Breast epithelium (tissue), 4 donors: Measurements from ENCODE around the gene PFN3. TPM values are rescaled to one million over a fixed set of nuclear protein-coding genes. Genes with fewer than 3 reads are reported as not detected.
A peak's percentile ranks its signal among the peaks of the same experiment; 100 is the strongest.

Experiments used
- DNase-seq, 2 donors: peaks; one replicate each; pipeline ENCODE4 v3.0.0-alpha.2; 2019; ENCODE audit warnings: low spot score in 2 of 2
- H3K27ac ChIP-seq, 2 donors: fragments of 200-600 bp; sonication (generic) in 1 of 2; one replicate each; pipeline ENCODE4 v1.5.1; 2016 to 2019; ENCODE audit warnings: mild to moderate bottlenecking in 1 of 2
- H3K27me3 ChIP-seq, 2 donors: fragments of 200-600 bp; sonication (generic) in 1 of 2; one replicate each; pipeline versions ENCODE4 v1.5.1 to v1.6.0; 2017 to 2019; ENCODE audit warnings: control low read depth in 1 of 2, mild to moderate bottlenecking in 1 of 2
- H3K36me3 ChIP-seq: fragments of 200-600 bp; one replicate; pipeline ENCODE4 v1.5.1; 2019
- H3K4me1 ChIP-seq, 2 donors: fragments of 200-600 bp; sonication (generic); one replicate each; pipeline ENCODE4 v1.5.1; 2016 to 2019; ENCODE audit warnings: control low read depth in 1 of 2
- H3K4me3 ChIP-seq, 3 donors: fragments of 200-600 bp; sonication (generic); 1 replicate in 2 of 3; 2 replicates in 1 of 3; pipeline ENCODE4 v1.5.1; 2016 to 2019; ENCODE audit warnings: mild to moderate bottlenecking in 3 of 3, moderate library complexity in 2 of 3
- H3K9me3 ChIP-seq, 2 donors: fragments of 200-600 bp; sonication (generic) in 1 of 2; one replicate each; pipeline ENCODE4 v1.5.1; 2016 to 2019; ENCODE audit warnings: control low read depth in 1 of 2
- POLR2A ChIP-seq: fragments of 450-650 bp; IDR thresholded peaks from one replicate; pipeline ENCODE4 v1.6.1; 2016; ENCODE audit warnings: antibody characterized with exemption, mild to moderate bottlenecking, moderate library complexity
- POLR2AphosphoS5 ChIP-seq, 3 donors: sonication (generic); formaldehyde crosslinking; IDR thresholded peaks; one replicate each; pipeline ENCODE4 v1.6.1; 2017; ENCODE audit warnings: antibody characterized with exemption in 3 of 3
- intact Hi-C: fragments of 100-400 bp; cut with DNase I; formaldehyde crosslinking; loops from one replicate; pipeline ENCODE4 v1.15.1; 2023; ENCODE audit warnings: low total_unique reads
- total RNA-seq, 3 donors: library from RNA; depleted of rRNA; stranded (reverse); fragments of >200 nt; gene quantifications; one replicate each; pipeline ENCODE4 v1.1.0, GENCODE V29; 2016
- TF ChIP-seq, protein P1 (sequence below), 3 donors: fragments of 450-650 bp; IDR thresholded peaks; one replicate each; pipeline ENCODE4 v1.5.1; 2016 to 2017; ENCODE audit warnings: antibody characterized with exemption in 3 of 3, mild to moderate bottlenecking in 3 of 3, moderate library complexity in 3 of 3

Gene PFN3
- total RNA-seq, 3 donors from 2014 or later, result not detected

DNA sequence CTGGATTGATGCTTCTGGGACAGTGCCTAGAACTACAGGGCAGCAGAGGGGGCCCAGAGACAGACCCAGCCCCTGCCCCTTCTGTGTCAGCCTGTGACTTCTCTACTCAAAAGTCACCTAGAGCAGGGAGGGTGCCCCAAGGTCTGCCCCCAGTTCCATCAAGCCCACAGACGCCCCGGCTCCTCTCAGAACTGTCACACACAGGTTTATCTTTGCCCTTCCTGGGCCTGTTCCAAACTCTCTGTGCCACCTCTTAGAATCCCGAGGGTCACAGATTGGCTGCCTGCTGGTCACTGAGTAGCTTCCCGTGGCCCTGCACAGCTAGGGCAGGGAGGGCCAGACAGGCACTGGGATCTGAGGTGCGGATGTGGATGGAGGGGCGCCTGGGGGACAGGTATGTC lies 41.0 kb downstream of the PFN3 start:
- DNase-seq, result no peak
- no peak for TF ChIP-seq POLR2A
- TF ChIP-seq, protein P1, sequence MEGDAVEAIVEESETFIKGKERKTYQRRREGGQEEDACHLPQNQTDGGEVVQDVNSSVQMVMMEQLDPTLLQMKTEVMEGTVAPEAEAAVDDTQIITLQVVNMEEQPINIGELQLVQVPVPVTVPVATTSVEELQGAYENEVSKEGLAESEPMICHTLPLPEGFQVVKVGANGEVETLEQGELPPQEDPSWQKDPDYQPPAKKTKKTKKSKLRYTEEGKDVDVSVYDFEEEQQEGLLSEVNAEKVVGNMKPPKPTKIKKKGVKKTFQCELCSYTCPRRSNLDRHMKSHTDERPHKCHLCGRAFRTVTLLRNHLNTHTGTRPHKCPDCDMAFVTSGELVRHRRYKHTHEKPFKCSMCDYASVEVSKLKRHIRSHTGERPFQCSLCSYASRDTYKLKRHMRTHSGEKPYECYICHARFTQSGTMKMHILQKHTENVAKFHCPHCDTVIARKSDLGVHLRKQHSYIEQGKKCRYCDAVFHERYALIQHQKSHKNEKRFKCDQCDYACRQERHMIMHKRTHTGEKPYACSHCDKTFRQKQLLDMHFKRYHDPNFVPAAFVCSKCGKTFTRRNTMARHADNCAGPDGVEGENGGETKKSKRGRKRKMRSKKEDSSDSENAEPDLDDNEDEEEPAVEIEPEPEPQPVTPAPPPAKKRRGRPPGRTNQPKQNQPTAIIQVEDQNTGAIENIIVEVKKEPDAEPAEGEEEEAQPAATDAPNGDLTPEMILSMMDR (IDR thresholded peaks at IDR 0.05), result no peak
- TF ChIP-seq POLR2AphosphoS5 (IDR thresholded peaks at IDR 0.05), result no peak
- Histone ChIP-seq H3K9me3 (no peaks in the 10 kb centered on the region), H3K27me3 (no peaks in the 10 kb centered on the region), H3K36me3 (no peaks in the 10 kb centered on the region), H3K27ac (no peak overlapping the region), H3K4me3 (no peak overlapping the region), H3K4me1 (peaks cover 10 to 17% of the 10 kb centered on the region in 2 donors)
- intact Hi-C loops, result no loop called here

DNA sequence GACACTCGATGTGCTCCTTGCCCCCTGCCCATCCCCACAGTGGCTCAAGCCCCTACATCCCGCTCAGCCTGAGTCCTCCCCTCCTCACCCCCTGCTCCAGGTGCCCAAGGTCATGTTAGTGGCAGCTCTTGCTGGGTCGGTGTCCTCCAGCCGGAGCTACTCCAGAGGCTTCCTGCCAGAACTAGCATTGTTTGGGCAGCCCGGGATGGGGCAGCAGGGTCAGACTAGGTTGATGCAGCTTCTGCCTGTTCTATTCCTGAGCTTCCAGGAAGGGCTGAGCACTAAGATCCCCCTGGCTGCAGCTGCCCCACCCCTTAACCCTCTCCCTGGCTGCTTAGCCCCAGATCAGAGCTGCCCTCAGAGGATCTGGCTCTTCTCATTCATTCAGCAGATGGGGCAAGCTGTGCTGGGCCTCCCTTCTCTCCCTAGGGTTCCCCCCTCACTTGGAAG lies 42.1 kb downstream of the PFN3 start:
- Histone ChIP-seq H3K27me3 (no peaks in the 10 kb centered on the region), H3K27ac (peak overlapping the region in 1 of 2 donors; percentile 77), H3K36me3 (no peaks in the 10 kb centered on the region), H3K4me1 (peaks cover 10 to 13% of the 10 kb centered on the region in 2 donors), H3K4me3 (peak overlapping the region; percentile 35 to 71 (median 48)), H3K9me3 (no peaks in the 10 kb centered on the region)
- intact Hi-C loops, result no loop called here
- no peak for DNase-seq
- TF ChIP-seq POLR2A, result no peak
- TF ChIP-seq, protein P1 (IDR thresholded peaks at IDR 0.05), result no peak
- no peak for TF ChIP-seq POLR2AphosphoS5 (IDR thresholded peaks at IDR 0.05)

DNA sequence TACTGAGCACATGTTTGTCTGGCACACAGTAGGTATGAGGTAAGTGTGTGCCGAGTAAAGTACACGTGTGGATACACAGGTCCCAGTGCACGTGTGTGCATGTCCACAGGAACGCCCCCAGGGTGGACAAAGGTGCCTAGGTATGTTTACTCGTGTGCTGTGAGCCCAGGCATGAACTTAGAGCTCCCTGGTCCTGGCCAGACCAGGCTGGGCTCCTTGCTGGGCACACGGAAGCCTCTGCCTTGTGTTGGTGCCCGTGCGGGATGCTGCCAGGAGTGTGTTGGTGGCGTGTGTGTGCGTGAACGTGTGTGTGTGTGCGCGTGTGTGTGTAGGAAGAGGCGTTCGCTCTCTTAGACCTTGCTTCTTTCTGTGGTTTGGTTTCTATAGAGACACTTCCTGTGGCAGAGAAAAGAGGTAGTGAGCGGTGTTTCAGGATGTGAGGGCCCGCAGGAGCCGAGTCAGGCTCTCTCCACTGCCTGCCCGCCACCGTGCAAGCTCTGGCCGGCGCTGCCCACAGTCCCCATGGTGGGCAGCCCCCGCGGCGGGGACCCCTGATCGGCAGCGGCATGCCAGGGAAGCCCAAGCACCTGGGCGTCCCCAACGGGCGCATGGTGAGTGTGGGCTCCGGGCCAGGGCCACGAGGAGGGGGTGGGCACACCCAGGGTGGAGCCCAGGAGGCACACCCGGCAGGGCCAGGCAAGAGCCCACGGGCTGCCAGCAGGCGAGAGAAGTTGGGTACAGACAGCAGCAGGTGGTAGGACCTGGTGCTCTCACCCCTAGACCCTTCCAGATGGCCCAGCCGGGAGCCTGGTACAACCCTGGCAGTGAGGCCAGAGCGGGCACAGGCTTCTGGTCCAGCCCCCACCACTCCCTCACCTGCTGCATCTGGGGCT lies 42.8 kb downstream of the PFN3 start, which contains the start of gene RGS14:
RGS14 (plus strand) TSS at position 466 of the 893 bp plus-strand sequence; CDS start at position 567, 101 bp downstream.
- H3K27ac ChIP-seq, result peak within 1 kb of the TSS; percentile 13 to 77
- H3K4me1 ChIP-seq, result peaks cover 10 to 13% of the 10 kb centered on the region in 2 donors
- intact Hi-C loops, result no loop called here
- H3K9me3 ChIP-seq, result no peaks in the 10 kb centered on the region
- no peaks in the 10 kb centered on the region for H3K36me3 ChIP-seq
- no peaks in the 10 kb centered on the region for H3K27me3 ChIP-seq
- TF ChIP-seq, protein P1 (IDR thresholded peaks at IDR 0.05), result no peak
- TF ChIP-seq POLR2AphosphoS5 (IDR thresholded peaks at IDR 0.05), result no peak
- TF ChIP-seq POLR2A, result no peak
- peak within 1 kb of the TSS; percentile 35 to 71 (median 48) for H3K4me3 ChIP-seq
- DNase-seq, result no peak

DNA sequence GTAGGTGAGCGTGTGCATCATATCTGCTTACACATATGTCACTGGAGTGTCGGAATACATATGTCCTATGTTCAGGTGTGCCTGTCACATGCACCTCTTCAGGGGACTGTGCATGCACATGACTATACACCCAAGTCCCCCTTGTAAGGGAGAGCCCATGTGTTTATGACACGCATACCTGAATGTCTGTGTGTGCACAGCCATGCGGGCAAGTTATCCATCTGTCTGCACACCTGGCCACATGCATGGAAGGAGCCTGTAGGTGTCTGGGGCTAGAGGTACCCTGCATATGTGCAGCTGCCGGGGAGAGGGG lies 43.4 kb downstream of the PFN3 start:
- Histone ChIP-seq H3K4me1 (peaks cover 10 to 13% of the 10 kb centered on the region in 2 donors), H3K9me3 (no peaks in the 10 kb centered on the region), H3K36me3 (no peaks in the 10 kb centered on the region), H3K27ac (peak overlapping the region in 1 of 2 donors; percentile 66), H3K4me3 (no peak overlapping the region), H3K27me3 (no peaks in the 10 kb centered on the region)
- TF ChIP-seq POLR2A, result no peak
- TF ChIP-seq POLR2AphosphoS5 (IDR thresholded peaks at IDR 0.05), result no peak
- TF ChIP-seq, protein P1 (IDR thresholded peaks at IDR 0.05), result no peak
- intact Hi-C loops, result no loop called here
- no peak for DNase-seq

DNA sequence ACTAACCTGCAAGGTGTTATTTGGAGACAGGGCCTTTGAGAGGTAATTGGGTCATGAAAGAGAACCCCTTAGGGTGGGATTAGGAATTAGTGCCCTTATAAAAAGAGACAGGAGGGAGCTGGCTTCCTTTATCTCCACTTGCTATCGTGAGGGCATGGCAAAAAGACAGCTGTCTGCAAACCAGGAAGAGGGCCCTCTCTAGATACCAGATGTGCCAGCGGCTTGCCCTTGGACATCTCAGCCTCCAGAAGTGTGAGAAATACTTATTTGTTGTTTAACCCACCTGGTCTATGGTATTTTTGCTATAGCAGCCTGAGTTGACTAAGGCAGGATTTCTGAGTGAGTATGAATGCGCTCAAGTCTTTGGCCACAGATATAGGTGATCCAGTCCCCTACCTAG lies 43.7 kb downstream of the PFN3 start:
- DNase-seq, result no peak
- TF ChIP-seq POLR2A (no peak), POLR2AphosphoS5 (IDR thresholded peaks at IDR 0.05) (no peak)
- TF ChIP-seq, protein P1 (IDR thresholded peaks at IDR 0.05), result no peak
- no peaks in the 10 kb centered on the region for H3K9me3 ChIP-seq
- intact Hi-C loops, result no loop called here
- H3K27me3 ChIP-seq, result no peaks in the 10 kb centered on the region
- H3K4me1 ChIP-seq, result peaks cover 10 to 13% of the 10 kb centered on the region in 2 donors
- no peak overlapping the region for H3K27ac ChIP-seq
- no peak overlapping the region for H3K4me3 ChIP-seq
- no peaks in the 10 kb centered on the region for H3K36me3 ChIP-seq
